Osteocyte (in vitro differentiated cells): Measurements from ENCODE around the gene SLC39A3. TPM values are rescaled to one million over a fixed set of nuclear protein-coding genes. Genes with fewer than 3 reads are reported as not detected.

ENCODE experiments used
- DNase-seq: peaks from one replicate; pipeline ENCODE4 v3.0.0; 2021; ENCODE audit warnings: mixed read lengths; ENCODE audit not compliant: unreplicated experiment; ENCODE audit errors: extremely low spot score
- H3K27ac Mint-ChIP-seq: one replicate; pipeline ENCODE4 v1.8.0; 2021; ENCODE audit warnings: mild to moderate bottlenecking, mixed read lengths; ENCODE audit not compliant: unreplicated experiment
- H3K27me3 Mint-ChIP-seq: one replicate; pipeline ENCODE4 v1.8.0; 2021; ENCODE audit warnings: mixed read lengths; ENCODE audit not compliant: unreplicated experiment
- H3K36me3 Mint-ChIP-seq: one replicate; pipeline ENCODE4 v1.8.0; 2021; ENCODE audit warnings: mixed read lengths; ENCODE audit not compliant: unreplicated experiment
- H3K4me1 Mint-ChIP-seq: one replicate; pipeline ENCODE4 v1.8.0; 2021; ENCODE audit warnings: mixed read lengths; ENCODE audit not compliant: unreplicated experiment
- H3K4me3 Mint-ChIP-seq: one replicate; pipeline ENCODE4 v1.8.0; 2021; ENCODE audit warnings: mild to moderate bottlenecking, moderate library complexity, mixed read lengths; ENCODE audit not compliant: unreplicated experiment
- H3K9me3 Mint-ChIP-seq: one replicate; pipeline ENCODE4 v1.8.0; 2021; ENCODE audit warnings: mixed read lengths; ENCODE audit not compliant: unreplicated experiment
- total RNA-seq: library from RNA; stranded (reverse); gene quantifications from 2 replicates; pipeline ENCODE4 v1.2.1, GENCODE V29; 2021
- TF ChIP-seq, protein P1 (sequence below): fragments of 200-600 bp; sonication (generic); IDR thresholded peaks from 2 replicates; pipeline ENCODE4 v1.5.0; 2021; ENCODE audit warnings: antibody characterized with exemption, mild to moderate bottlenecking, moderate library complexity

The SLC39A3 gene
- total RNA-seq, 1 donor from 2014 or later: 36.5 TPM

DNA sequence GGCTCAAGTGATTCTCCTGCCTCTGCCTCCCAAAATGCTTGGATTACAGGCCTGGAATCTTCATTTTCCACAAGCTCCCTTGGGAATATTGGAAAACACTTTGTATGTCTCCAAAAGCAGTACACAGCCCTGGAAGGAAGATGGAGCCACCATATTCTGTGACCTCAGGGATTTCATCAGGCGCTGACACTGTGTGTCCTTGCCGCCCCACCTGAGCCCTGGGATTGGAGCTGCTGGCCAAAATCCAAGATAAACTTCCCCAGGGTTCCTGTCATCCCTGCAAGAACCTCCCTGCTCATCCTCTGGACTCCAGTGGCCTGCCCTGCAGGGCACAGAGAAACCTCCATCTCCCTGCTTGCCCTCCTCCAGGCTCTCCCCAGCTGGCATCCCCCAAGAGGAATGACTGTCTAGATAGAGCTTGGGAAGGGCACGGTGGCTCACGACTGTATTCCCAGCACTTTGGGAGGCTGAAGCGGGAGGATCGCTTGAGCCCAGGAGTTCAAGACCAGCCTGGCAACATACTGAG is 36.1 kb downstream of the SLC39A3 start:
- TF ChIP-seq, protein P1, sequence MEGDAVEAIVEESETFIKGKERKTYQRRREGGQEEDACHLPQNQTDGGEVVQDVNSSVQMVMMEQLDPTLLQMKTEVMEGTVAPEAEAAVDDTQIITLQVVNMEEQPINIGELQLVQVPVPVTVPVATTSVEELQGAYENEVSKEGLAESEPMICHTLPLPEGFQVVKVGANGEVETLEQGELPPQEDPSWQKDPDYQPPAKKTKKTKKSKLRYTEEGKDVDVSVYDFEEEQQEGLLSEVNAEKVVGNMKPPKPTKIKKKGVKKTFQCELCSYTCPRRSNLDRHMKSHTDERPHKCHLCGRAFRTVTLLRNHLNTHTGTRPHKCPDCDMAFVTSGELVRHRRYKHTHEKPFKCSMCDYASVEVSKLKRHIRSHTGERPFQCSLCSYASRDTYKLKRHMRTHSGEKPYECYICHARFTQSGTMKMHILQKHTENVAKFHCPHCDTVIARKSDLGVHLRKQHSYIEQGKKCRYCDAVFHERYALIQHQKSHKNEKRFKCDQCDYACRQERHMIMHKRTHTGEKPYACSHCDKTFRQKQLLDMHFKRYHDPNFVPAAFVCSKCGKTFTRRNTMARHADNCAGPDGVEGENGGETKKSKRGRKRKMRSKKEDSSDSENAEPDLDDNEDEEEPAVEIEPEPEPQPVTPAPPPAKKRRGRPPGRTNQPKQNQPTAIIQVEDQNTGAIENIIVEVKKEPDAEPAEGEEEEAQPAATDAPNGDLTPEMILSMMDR: no peak
- H3K36me3 Mint-ChIP-seq: no peaks in the 10 kb centered on the region
- H3K9me3 Mint-ChIP-seq: no peaks in the 10 kb centered on the region
- H3K27ac Mint-ChIP-seq: no peak overlapping the region
- peaks cover 2% of the 10 kb centered on the region for H3K4me1 Mint-ChIP-seq
- no peak for DNase-seq
- no peak overlapping the region for H3K4me3 Mint-ChIP-seq
- H3K27me3 Mint-ChIP-seq: peaks cover 23% of the 10 kb centered on the region

DNA sequence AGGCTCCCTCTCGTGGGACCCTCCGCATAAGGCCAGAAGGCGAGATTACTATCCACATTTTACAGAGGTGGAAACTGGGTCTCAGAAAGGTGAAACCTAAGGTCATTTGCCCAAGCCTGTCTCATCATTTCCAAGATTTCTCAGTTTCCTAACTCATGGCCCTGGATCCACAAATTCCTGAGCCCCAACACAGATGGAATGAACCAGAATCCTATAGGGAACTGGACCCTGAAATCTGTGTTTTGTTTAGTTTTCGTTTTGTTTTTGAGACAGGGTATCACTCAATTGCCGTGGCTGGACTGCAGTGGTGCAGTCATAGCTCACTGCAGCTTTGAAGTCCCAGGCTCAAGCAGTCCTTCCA is 36.8 kb downstream of the SLC39A3 start:
- Mint-ChIP-seq H3K36me3 (no peaks in the 10 kb centered on the region), H3K27me3 (peaks cover 26% of the 10 kb centered on the region), H3K27ac (peak overlapping the region; percentile 44), H3K4me3 (peak overlapping the region; percentile 68), H3K4me1 (peaks cover 2% of the 10 kb centered on the region), H3K9me3 (no peaks in the 10 kb centered on the region)
- TF ChIP-seq, protein P1: no peak
- no peak for DNase-seq

DNA sequence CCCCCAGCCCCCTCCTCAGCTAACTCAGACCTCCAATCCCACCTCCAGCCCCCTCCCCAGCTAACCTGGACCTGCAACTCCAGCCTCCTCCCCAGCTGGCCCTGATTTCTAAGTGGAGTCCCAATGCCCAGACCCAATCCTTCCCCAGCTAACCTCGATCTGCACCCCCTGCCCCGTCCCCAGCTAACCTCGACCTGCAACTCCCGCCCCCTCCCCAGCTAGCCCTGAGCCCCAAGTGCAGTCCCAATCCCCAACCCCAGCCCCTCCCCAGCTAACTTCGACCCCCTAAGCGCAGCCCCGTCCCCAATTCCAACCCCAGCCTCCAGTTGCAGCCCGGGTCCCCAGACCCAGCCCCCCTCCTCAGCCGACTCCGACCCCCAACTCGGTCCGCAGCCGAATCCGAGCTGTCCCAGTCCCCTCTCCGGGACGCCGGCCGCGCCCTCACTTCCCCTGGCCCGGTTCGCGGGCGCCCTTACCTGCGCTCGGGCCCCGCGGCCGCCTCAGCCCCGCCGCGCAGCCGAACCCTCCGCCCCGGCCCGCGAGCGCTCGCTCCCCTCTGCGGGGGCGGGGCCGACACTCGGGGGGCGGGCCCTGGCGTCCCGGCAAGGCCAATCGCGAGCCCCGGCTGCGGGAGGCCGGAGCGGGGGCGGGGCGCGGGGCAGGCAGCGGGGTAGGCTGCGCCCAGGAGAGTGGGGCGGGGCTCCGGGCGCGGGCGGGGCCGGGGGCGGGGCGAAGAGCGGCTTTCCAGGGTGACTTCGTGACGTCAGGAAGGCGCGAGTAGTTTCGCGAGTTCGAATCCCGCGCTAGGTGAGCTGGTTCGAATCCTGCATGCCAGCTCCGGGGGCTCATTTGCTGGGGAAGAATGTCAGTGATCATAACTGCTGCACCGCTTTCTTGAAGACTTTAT is 37.4 kb downstream of the SLC39A3 start, which contains the start of gene GNG7:
GNG7 (minus strand) TSS at position 525 of the 907 bp plus-strand sequence. CDS start 182,006 bp downstream, outside the sequence.
- peaks cover 2% of the 10 kb centered on the region for H3K4me1 Mint-ChIP-seq
- TF ChIP-seq, protein P1: no peak
- no peaks in the 10 kb centered on the region for H3K36me3 Mint-ChIP-seq
- H3K9me3 Mint-ChIP-seq: no peaks in the 10 kb centered on the region
- peak; percentile 98 for DNase-seq
- H3K4me3 Mint-ChIP-seq: peak within 1 kb of the TSS; percentile 68
- H3K27me3 Mint-ChIP-seq: peaks cover 26% of the 10 kb centered on the region
- H3K27ac Mint-ChIP-seq: peak within 1 kb of the TSS; percentile 44

DNA sequence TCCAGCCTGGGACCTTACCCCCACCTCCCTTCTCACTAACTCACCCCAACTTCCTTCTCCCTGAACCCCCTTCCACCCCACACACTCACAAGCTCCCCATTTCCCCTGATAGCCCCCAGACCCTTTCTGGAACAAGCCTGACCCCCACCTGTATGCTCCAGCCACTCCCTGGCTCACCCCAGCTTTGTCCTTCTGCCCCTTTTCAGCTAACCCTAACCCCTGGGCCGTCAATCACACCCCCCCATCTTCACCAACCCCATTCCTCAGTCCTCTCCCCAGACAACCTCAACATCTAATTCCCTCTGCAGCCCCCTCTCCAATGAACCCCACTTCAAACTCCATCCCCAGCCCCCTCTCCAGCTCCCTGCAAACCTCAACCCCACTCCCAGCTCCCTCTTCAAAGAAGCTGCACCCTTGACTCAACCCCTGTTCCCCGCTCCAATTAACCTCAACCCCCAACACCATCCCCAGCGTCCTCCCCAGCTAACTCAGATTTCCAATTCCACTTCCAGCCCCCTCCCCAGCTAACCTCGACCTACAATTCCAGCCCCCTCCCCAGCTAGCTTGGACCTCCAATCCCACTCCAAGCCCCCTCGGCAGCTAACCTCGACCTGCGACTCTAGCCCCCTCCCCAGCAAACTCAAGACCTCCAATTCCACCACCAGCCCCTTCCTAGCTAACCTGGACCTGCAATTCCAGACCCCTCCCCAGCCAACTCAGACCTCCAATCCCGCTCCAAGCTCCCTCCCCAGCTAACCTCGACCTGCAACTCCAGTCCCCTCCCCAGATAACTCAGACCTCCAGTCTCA is 38.3 kb downstream of the SLC39A3 start:
- Mint-ChIP-seq H3K27ac (no peak overlapping the region), H3K27me3 (peaks cover 26% of the 10 kb centered on the region), H3K9me3 (no peaks in the 10 kb centered on the region), H3K36me3 (no peaks in the 10 kb centered on the region), H3K4me3 (peak overlapping the region; percentile 63), H3K4me1 (peaks cover 2% of the 10 kb centered on the region)
- TF ChIP-seq, protein P1: no peak
- no peak for DNase-seq
